IMR-90 (cell line): Measurements from ENCODE around the gene IL1RAP. TPM values are rescaled to one million over a fixed set of nuclear protein-coding genes. Genes with fewer than 3 reads are reported as not detected.

ENCODE experiments used
- ATAC-seq: fragments of 200-7000 bp; cut with Tn5 transposase; 2 replicates; pipeline ENCODE4 v1.9.1; 2020; ENCODE audit warnings: low read depth, mild to moderate bottlenecking, moderate library complexity
- BruUV-seq: library from RNA; stranded (reverse); fragments of 400-500 nt; replicated peaks from 2 replicates; lab custom pipeline; 2021; lab: Mats Ljungman, UMichigan
- CTCF ChIA-PET: fragments of 300-600 bp; formaldehyde crosslinking; extraction: SDS; loops from one replicate; lab custom pipeline; 2021; ENCODE audit warnings: antibody characterized with exemption; lab: Yijun Ruan, JAX
- POLR2A ChIA-PET: fragments of 300-600 bp; sonication (Branson Sonifier 250); formaldehyde crosslinking; loops from one replicate; lab custom pipeline; 2022; ENCODE audit warnings: antibody characterized with exemption; ENCODE audit not compliant: unreplicated experiment; lab: Charles Lee
- DNase-seq: peaks from one replicate; pipeline ENCODE4 v3.0.0; 2013
- H2AFZ ChIP-seq: replicated peaks from 2 replicates; pipeline ENCODE3; 2013; ENCODE audit warnings: low read length, mild to moderate bottlenecking; ENCODE audit not compliant: poor library complexity
- H2AK5ac ChIP-seq: 2 replicates; pipeline ENCODE4 v1.6.1; 2013; ENCODE audit warnings: low read depth, low read length, inconsistent platforms
- H2AK9ac ChIP-seq: replicated peaks from 2 replicates; pipeline ENCODE3; 2013; ENCODE audit warnings: mild to moderate bottlenecking, low read depth, low read length, moderate library complexity; ENCODE audit not compliant: poor library complexity
- H2BK120ac ChIP-seq: 2 replicates; pipeline ENCODE4 v1.6.1; 2013; ENCODE audit warnings: low read depth, low read length, inconsistent platforms
- H2BK15ac ChIP-seq: 3 replicates; pipeline ENCODE4 v1.6.1; 2013; ENCODE audit warnings: low read depth, low read length, inconsistent platforms
- H2BK20ac ChIP-seq: 2 replicates; pipeline ENCODE4 v1.6.1; 2013; ENCODE audit warnings: low read depth, mild to moderate bottlenecking, inconsistent platforms, low read length, moderate library complexity
- H2BK5ac ChIP-seq: 2 replicates; pipeline ENCODE4 v1.6.1; 2013; ENCODE audit warnings: mild to moderate bottlenecking, low read depth, low read length, inconsistent platforms; ENCODE audit not compliant: poor library complexity, severe bottlenecking
- H3K14ac ChIP-seq: replicated peaks from 2 replicates; pipeline ENCODE4 v1.6.1; 2013; ENCODE audit warnings: low read depth, low read length, inconsistent platforms
- H3K18ac ChIP-seq: 2 replicates; pipeline ENCODE4 v1.6.1; 2013; ENCODE audit warnings: low read depth, low read length, control low read depth
- H3K23ac ChIP-seq: 2 replicates; pipeline ENCODE4 v1.6.1; 2013; ENCODE audit warnings: low read depth, low read length, inconsistent platforms
- H3K27ac ChIP-seq: 2 replicates; pipeline ENCODE4 v1.5.1; 2013; ENCODE audit warnings: mild to moderate bottlenecking, control low read depth, low read length; ENCODE audit not compliant: insufficient read depth
- H3K27me3 ChIP-seq: 2 replicates; pipeline ENCODE4 v1.6.1; 2013; ENCODE audit warnings: low read length; ENCODE audit not compliant: control insufficient read depth, insufficient read depth
- H3K36me3 ChIP-seq: 2 replicates; pipeline ENCODE4 v1.6.1; 2013; ENCODE audit warnings: low read length, mixed read lengths; ENCODE audit not compliant: control insufficient read depth, insufficient read depth
- H3K4ac ChIP-seq: 2 replicates; pipeline ENCODE4 v1.6.1; 2013; ENCODE audit warnings: low read depth, low read length, inconsistent platforms
- H3K4me1 ChIP-seq: 2 replicates; pipeline ENCODE4 v1.6.1; 2013; ENCODE audit warnings: low read length, mixed read lengths; ENCODE audit not compliant: control insufficient read depth, insufficient read depth
- H3K4me2 ChIP-seq: 2 replicates; pipeline ENCODE4 v1.6.1; 2013; ENCODE audit warnings: low read depth, mild to moderate bottlenecking, control low read depth, low read length, moderate library complexity
- H3K4me3 ChIP-seq: 2 replicates; pipeline ENCODE4 v1.5.1; 2013; ENCODE audit warnings: low read depth, mild to moderate bottlenecking, control low read depth, low read length, moderate library complexity; ENCODE audit not compliant: insufficient read depth
- H3K56ac ChIP-seq: 2 replicates; pipeline ENCODE4 v1.6.1; 2013; ENCODE audit warnings: low read length, inconsistent platforms; ENCODE audit not compliant: insufficient read depth; ENCODE audit errors: extremely low read depth
- H3K79me1 ChIP-seq, 2 experiments: 2 replicates each; pipeline ENCODE4 v1.6.1; 2013; ENCODE audit warnings: low read length in 2 of 2, inconsistent platforms in 1 of 2, low read depth in 1 of 2
- H3K9ac ChIP-seq: 2 replicates; pipeline ENCODE4 v1.6.1; 2013; ENCODE audit warnings: low read depth, low read length, control low read depth
- H3K9me1 ChIP-seq: 2 replicates; pipeline ENCODE4 v1.6.1; 2013; ENCODE audit warnings: low read length, inconsistent platforms; ENCODE audit not compliant: insufficient read depth
- H3K9me3 ChIP-seq: 2 replicates; pipeline ENCODE4 v1.6.1; 2013; ENCODE audit warnings: low read length; ENCODE audit not compliant: control insufficient read depth, insufficient read depth
- H4K20me1 ChIP-seq: 2 replicates; pipeline ENCODE4 v1.6.1; 2013; ENCODE audit warnings: low read length, inconsistent platforms; ENCODE audit not compliant: insufficient read depth
- H4K5ac ChIP-seq: 2 replicates; pipeline ENCODE4 v1.6.1; 2013; ENCODE audit warnings: mild to moderate bottlenecking, low read depth, low read length, control low read depth
- H4K8ac ChIP-seq, 2 experiments: 2 replicates each; pipeline ENCODE4 v1.6.1; 2013; ENCODE audit warnings: low read depth in 2 of 2, low read length in 2 of 2, control low read depth in 1 of 2, inconsistent platforms in 1 of 2
- H4K91ac ChIP-seq: 2 replicates; pipeline ENCODE4 v1.6.1; 2013; ENCODE audit warnings: low read depth, low read length, inconsistent platforms; ENCODE audit not compliant: insufficient read depth
- MAZ ChIP-seq: IDR thresholded peaks from 2 replicates; pipeline ENCODE4 v1.6.1; 2012; ENCODE audit warnings: low read depth, mild to moderate bottlenecking, low read length, improper control_type of control experiment, moderate library complexity, borderline replicate concordance
- MXI1 ChIP-seq: IDR thresholded peaks from 2 replicates; pipeline ENCODE4 v1.6.1; 2012; ENCODE audit warnings: low read depth, mild to moderate bottlenecking, low read length, moderate library complexity, borderline replicate concordance
- NFE2L2 ChIP-seq: fragments of 150-350 bp; IDR thresholded peaks from 2 replicates; pipeline ENCODE4 v1.6.1; 2016; ENCODE audit warnings: low read depth, mild to moderate bottlenecking, low read length
- SMC3 ChIP-seq: fragments of 150-350 bp; IDR thresholded peaks from 2 replicates; pipeline ENCODE4 v1.6.1; 2016; ENCODE audit warnings: low read depth, mild to moderate bottlenecking, antibody characterized with exemption, low read length, moderate library complexity
- WGBS, 2 experiments: methylation state at CpG; one replicate each; pipeline versions ENCODE4 v1.1.5 to v1.1.7; 2013; ENCODE audit warnings: missing lambda C conversion rate in 2 of 2; ENCODE audit not compliant: insufficient read length in 1 of 2; ENCODE audit errors: extremely low coverage in 2 of 2; 5-methylcytosine and 5-hydroxymethylcytosine counted together
- dilution Hi-C: fragments of 300-500 bp; cut with HindIII; formaldehyde crosslinking; loops from one replicate; pipeline ENCODE4 v1.14.3; 2018; ENCODE audit warnings: low sequenced_read_pairs; ENCODE audit not compliant: unreplicated experiment
- in situ Hi-C: fragments of 300-500 bp; cut with MboI; formaldehyde crosslinking; loops from 3 replicates; pipeline ENCODE4 v1.14.3; 2019; ENCODE audit warnings: low sequenced_read_pairs, inconsistent platforms, mixed read lengths
- intact Hi-C: fragments of 100-400 bp; cut with micrococcal nuclease; formaldehyde crosslinking; loops from 2 replicates; pipeline ENCODE4 v1.10.0; 2022
- polyA plus RNA-seq, 3 experiments: library from polyadenylated mRNA; depleted of rRNA; stranded (reverse); fragments of >200 nt; gene quantifications; 2 replicates each; pipeline ENCODE4 v1.2.3, GENCODE V29; 2012; ENCODE audit warnings: low replicate concordance in 1 of 3
- total RNA-seq: library from RNA; depleted of rRNA; stranded (reverse); fragments of >200 nt; gene quantifications from 2 replicates; pipeline ENCODE4 v1.2.3, GENCODE V29; 2012

The IL1RAP gene
- total and polyA plus RNA-seq, 2 of the 4 experiments (the other 2 are of a cell fraction), result 8.3 to 11.3 TPM

DNA sequence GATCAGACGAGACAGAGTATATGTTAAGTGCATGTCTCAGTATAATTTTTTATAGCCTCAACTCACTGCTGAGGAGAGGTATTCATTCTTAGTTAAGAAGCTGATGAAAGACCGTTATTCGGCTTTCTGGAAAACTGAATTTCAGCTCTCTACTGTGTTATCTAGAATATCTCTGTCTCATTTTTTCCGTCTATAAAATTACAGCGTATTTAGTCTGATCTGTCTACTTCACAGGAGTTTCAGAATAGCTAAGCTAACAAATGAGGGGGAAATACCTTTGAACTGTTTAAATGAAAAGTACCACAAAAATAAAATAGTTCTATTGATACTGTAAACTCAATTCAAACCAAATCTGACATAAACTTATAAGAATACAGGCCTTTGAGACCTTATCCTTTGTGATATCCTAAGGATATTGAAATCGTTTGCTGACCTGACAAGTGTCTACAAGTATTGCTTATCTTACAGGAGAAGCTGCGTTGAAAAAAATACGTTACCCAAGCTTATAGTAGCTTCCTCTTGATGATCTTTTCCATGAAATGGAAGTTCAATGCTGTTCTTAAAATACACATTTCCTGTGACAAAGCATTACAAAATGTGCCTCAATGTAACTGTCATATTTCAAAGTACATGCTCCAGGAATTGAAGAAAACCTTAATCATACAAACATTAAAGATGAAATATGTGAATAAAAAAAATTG is 104.6 kb downstream of the IL1RAP start (continued):
- no peak for TF ChIP-seq SMC3

- peaks cover 6% of the 10 kb centered on the region for H3K4me1 ChIP-seq
- H2BK20ac ChIP-seq, result no peak overlapping the region
- no peak overlapping the region for H4K5ac ChIP-seq
- H3K14ac ChIP-seq, result no peak overlapping the region
- in situ Hi-C loops (no loop called here), intact Hi-C loops (no loop called here), dilution Hi-C loops (no loop called here)
- no peak overlapping the region for H4K8ac ChIP-seq
- no peak overlapping the region for H3K4me2 ChIP-seq
- TF ChIP-seq MXI1 (no peak), NFE2L2 (no peak), MAZ (no peak)
- no peak for DNase-seq
- no peaks in the 10 kb centered on the region for H3K79me1 ChIP-seq
- CTCF ChIA-PET, result interaction anchor here (1.1 kb wide), 1 partner anchor 9 kb away, joined by 4 read pairs; no protein-coding TSS in a partner anchor
- H3K9ac ChIP-seq, result no peak overlapping the region
- no peak overlapping the region for H4K91ac ChIP-seq
- no peaks in the 10 kb centered on the region for H4K20me1 ChIP-seq
- H3K36me3 ChIP-seq, result peaks cover 3% of the 10 kb centered on the region; the same call in 1 of the 2 replicates
- no peak overlapping the region for H2BK15ac ChIP-seq
- no TSS peak for BruUV-seq
- H3K4me3 ChIP-seq, result no peak overlapping the region
- H3K27ac ChIP-seq, result no peak overlapping the region
- 80% methylated on average over 1 of the region's 5 CpGs; no CpG with 5 or more reads in 1 of the 2 experiments for WGBS, 2 experiments
- no peaks in the 10 kb centered on the region for H3K9me3 ChIP-seq
- H2AFZ ChIP-seq, result no peak overlapping the region
- no peak overlapping the region for H3K56ac ChIP-seq
- no peak overlapping the region for H2BK120ac ChIP-seq
- H3K23ac ChIP-seq, result no peak overlapping the region
- H3K9me1 ChIP-seq, result no peaks in the 10 kb centered on the region
- no peaks in the 10 kb centered on the region for H3K27me3 ChIP-seq
- H2AK5ac ChIP-seq, result no peak overlapping the region
- no peak overlapping the region for H3K4ac ChIP-seq
- H3K18ac ChIP-seq, result no peak overlapping the region
- peak overlapping the region; percentile 40 for H2BK5ac ChIP-seq
- ATAC-seq, result no peak
- POLR2A ChIA-PET, result no interaction called here
- no peak overlapping the region for H2AK9ac ChIP-seq
These were observed 105.5 kb downstream of the IL1RAP start for GRCh38 chr3:190619353-190619752.
